Measurements from ENCODE around the gene PREX1. TPM values are rescaled to one million over a fixed set of nuclear protein-coding genes. Genes with fewer than 3 reads are reported as not detected.

PREX1 gene
- total RNA-seq, 1 donor: 57.4 TPM

GRCh38 chr20:48653706-48654051 lies 174.1 kb downstream of the PREX1 start:
- no peak overlapping the region for H3K4me3 ChIP-seq (ENCODE audit: low read depth, low read length)
- no peak for DNase-seq (ENCODE audit: low read depth)
- TF ChIP-seq CTCF (IDR thresholded peaks at IDR 0.05; ENCODE audit: insufficient read depth, low read depth, low read length): no peak

GRCh38 chr20:48652961-48653705 lies 174.7 kb downstream of the PREX1 start:
- no peak for DNase-seq (ENCODE audit: low read depth)
- no peak for TF ChIP-seq CTCF (IDR thresholded peaks at IDR 0.05; ENCODE audit: insufficient read depth, low read depth, low read length)

GRCh38 chr20:48651960-48652359 lies 175.8 kb downstream of the PREX1 start:
- no peak for TF ChIP-seq CTCF (IDR thresholded peaks at IDR 0.05; ENCODE audit: insufficient read depth, low read depth, low read length)
- no peak overlapping the region for H3K4me3 ChIP-seq (ENCODE audit: low read depth, low read length)
- DNase-seq (ENCODE audit: low read depth): no peak

More at GRCh38 chr20:48652961-48653705, 174.7 kb downstream of the PREX1 start:
- no peak overlapping the region for H3K4me3 ChIP-seq (ENCODE audit: low read depth, low read length)

GRCh38 chr20:48651271-48651670 lies 176.5 kb downstream of the PREX1 start:
- DNase-seq (ENCODE audit: low read depth): no peak
- no peak overlapping the region for H3K4me3 ChIP-seq (ENCODE audit: low read depth, low read length)
- no peak for TF ChIP-seq CTCF (IDR thresholded peaks at IDR 0.05; ENCODE audit: insufficient read depth, low read depth, low read length)

GRCh38 chr20:48649868-48650267 lies 177.9 kb downstream of the PREX1 start:
- no peak for DNase-seq (ENCODE audit: low read depth)
- H3K4me3 ChIP-seq (ENCODE audit: low read depth, low read length): no peak overlapping the region
- no peak for TF ChIP-seq CTCF (IDR thresholded peaks at IDR 0.05; ENCODE audit: insufficient read depth, low read depth, low read length)

- no peak for DNase-seq (ENCODE audit: low read depth)
- no peak for TF ChIP-seq CTCF (IDR thresholded peaks at IDR 0.05; ENCODE audit: insufficient read depth, low read depth, low read length)
- no peak overlapping the region for H3K4me3 ChIP-seq (ENCODE audit: low read depth, low read length)
These were observed 178.6 kb downstream of the PREX1 start for GRCh38 chr20:48649104-48649626.
